ENCODE data around the gene RPLP2.
A peak's percentile ranks its signal among the peaks of the same experiment; 100 is the strongest.

RPLP2 gene

GRCh38 chr11:791658-792534 lies 17.9 kb upstream of the RPLP2 start:
- DNase-seq (ENCODE audit: low spot score), result no peak

- no peak for DNase-seq (ENCODE audit: low spot score)
Measured at GRCh38 chr11:792535-792821, 17.3 kb upstream of the RPLP2 start.

GRCh38 chr11:792873-793272 lies 16.9 kb upstream of the RPLP2 start:
- no peak for DNase-seq (ENCODE audit: low spot score)

GRCh38 chr11:793556-793955 lies 16.2 kb upstream of the RPLP2 start:
- DNase-seq (ENCODE audit: low spot score), result no peak

- no peak for DNase-seq (ENCODE audit: low spot score)
Measured at GRCh38 chr11:794013-794765, 15.6 kb upstream of the RPLP2 start.

- DNase-seq (ENCODE audit: low spot score), result no peak
Measured at GRCh38 chr11:794766-795633, 14.8 kb upstream of the RPLP2 start.

- DNase-seq (ENCODE audit: low spot score), result peak; percentile 85
Measured at GRCh38 chr11:795634-796564, 13.9 kb upstream of the RPLP2 start.

- no peak for DNase-seq (ENCODE audit: low spot score)
Measured at GRCh38 chr11:796565-797295, 13.0 kb upstream of the RPLP2 start.

GRCh38 chr11:797296-798092 lies 12.3 kb upstream of the RPLP2 start:
- peak; percentile 60 for DNase-seq (ENCODE audit: low spot score)

GRCh38 chr11:798093-798713 lies 11.6 kb upstream of the RPLP2 start, which contains the start of gene SLC25A22:
Gene SLC25A22, minus strand, starts transcription at chr11:798281. Its CDS starts 3,275 bp downstream, at chr11:795006.
- peak; percentile 75 for DNase-seq (ENCODE audit: low spot score)

- no peak for DNase-seq (ENCODE audit: low spot score)
Measured at GRCh38 chr11:799641-800316, 10.0 kb upstream of the RPLP2 start.

GRCh38 chr11:800473-800872 lies 9.3 kb upstream of the RPLP2 start:
- no peak for DNase-seq (ENCODE audit: low spot score)

GRCh38 chr11:801097-801780 lies 8.5 kb upstream of the RPLP2 start:
- no peak for DNase-seq (ENCODE audit: low spot score)

GRCh38 chr11:802018-802617 lies 7.6 kb upstream of the RPLP2 start:
- DNase-seq (ENCODE audit: low spot score), result no peak

- DNase-seq (ENCODE audit: low spot score), result no peak
Measured at GRCh38 chr11:802693-803466, 6.9 kb upstream of the RPLP2 start.

GRCh38 chr11:803467-803742 lies 6.4 kb upstream of the RPLP2 start:
- no peak for DNase-seq (ENCODE audit: low spot score)
